Measurements from ENCODE around the gene CLCN5.

DNA sequence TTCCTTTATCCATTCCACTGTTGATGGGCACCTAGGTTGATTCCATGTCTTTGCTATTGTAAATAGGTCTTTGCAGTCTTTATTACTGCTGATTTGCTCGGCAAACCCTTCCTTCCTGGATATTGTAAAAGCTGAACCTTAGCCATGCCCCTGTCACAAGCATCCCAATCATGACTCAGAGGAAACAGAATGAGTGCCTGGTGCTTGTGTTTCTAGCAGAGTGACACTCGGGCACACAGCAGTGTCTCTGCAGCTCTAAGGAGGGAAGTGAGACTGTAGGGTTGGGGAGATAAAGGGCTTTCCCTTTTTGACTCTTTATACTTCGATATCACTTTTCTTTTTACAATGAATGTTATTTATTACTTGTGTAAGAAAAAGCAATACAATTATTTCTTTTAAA is 195.1 kb downstream of the CLCN5 start:
- TF ChIP-seq EZH2 (IDR thresholded peaks at IDR 0.05; ENCODE audit: low read depth, unreplicated experiment) (no peak), CREB1 (CRISPR knock-in tag; IDR thresholded peaks at IDR 0.05; ENCODE audit: low read depth) (no peak)
- TF ChIP-seq, protein P1, sequence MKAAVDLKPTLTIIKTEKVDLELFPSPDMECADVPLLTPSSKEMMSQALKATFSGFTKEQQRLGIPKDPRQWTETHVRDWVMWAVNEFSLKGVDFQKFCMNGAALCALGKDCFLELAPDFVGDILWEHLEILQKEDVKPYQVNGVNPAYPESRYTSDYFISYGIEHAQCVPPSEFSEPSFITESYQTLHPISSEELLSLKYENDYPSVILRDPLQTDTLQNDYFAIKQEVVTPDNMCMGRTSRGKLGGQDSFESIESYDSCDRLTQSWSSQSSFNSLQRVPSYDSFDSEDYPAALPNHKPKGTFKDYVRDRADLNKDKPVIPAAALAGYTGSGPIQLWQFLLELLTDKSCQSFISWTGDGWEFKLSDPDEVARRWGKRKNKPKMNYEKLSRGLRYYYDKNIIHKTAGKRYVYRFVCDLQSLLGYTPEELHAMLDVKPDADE (IDR thresholded peaks at IDR 0.05): no peak
- TF ChIP-seq, protein P2, sequence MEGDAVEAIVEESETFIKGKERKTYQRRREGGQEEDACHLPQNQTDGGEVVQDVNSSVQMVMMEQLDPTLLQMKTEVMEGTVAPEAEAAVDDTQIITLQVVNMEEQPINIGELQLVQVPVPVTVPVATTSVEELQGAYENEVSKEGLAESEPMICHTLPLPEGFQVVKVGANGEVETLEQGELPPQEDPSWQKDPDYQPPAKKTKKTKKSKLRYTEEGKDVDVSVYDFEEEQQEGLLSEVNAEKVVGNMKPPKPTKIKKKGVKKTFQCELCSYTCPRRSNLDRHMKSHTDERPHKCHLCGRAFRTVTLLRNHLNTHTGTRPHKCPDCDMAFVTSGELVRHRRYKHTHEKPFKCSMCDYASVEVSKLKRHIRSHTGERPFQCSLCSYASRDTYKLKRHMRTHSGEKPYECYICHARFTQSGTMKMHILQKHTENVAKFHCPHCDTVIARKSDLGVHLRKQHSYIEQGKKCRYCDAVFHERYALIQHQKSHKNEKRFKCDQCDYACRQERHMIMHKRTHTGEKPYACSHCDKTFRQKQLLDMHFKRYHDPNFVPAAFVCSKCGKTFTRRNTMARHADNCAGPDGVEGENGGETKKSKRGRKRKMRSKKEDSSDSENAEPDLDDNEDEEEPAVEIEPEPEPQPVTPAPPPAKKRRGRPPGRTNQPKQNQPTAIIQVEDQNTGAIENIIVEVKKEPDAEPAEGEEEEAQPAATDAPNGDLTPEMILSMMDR (conservative IDR thresholded peaks at IDR 0.05; ENCODE audit: low read depth in 2 of 2): no peak
- TF ChIP-seq, protein P3, sequence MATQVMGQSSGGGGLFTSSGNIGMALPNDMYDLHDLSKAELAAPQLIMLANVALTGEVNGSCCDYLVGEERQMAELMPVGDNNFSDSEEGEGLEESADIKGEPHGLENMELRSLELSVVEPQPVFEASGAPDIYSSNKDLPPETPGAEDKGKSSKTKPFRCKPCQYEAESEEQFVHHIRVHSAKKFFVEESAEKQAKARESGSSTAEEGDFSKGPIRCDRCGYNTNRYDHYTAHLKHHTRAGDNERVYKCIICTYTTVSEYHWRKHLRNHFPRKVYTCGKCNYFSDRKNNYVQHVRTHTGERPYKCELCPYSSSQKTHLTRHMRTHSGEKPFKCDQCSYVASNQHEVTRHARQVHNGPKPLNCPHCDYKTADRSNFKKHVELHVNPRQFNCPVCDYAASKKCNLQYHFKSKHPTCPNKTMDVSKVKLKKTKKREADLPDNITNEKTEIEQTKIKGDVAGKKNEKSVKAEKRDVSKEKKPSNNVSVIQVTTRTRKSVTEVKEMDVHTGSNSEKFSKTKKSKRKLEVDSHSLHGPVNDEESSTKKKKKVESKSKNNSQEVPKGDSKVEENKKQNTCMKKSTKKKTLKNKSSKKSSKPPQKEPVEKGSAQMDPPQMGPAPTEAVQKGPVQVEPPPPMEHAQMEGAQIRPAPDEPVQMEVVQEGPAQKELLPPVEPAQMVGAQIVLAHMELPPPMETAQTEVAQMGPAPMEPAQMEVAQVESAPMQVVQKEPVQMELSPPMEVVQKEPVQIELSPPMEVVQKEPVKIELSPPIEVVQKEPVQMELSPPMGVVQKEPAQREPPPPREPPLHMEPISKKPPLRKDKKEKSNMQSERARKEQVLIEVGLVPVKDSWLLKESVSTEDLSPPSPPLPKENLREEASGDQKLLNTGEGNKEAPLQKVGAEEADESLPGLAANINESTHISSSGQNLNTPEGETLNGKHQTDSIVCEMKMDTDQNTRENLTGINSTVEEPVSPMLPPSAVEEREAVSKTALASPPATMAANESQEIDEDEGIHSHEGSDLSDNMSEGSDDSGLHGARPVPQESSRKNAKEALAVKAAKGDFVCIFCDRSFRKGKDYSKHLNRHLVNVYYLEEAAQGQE (IDR thresholded peaks at IDR 0.05; ENCODE audit: unreplicated experiment): no peak
